Transverse colon (tissue), 4 donors: ENCODE data around the gene C1orf159. TPM values are rescaled to one million over a fixed set of nuclear protein-coding genes. Genes with fewer than 3 reads are reported as not detected.

Experiments used
- DNase-seq: peaks from one replicate; pipeline ENCODE4 v3.0.0-alpha.2; 2019
- H3K27ac ChIP-seq, 4 donors: fragments of 200-600 bp; sonication (generic); 2 replicates each; pipeline ENCODE4 v1.5.1; 2016 to 2018; ENCODE audit warnings: inconsistent platforms in 4 of 4
- H3K27me3 ChIP-seq: fragments of 200-600 bp; sonication (generic); 2 replicates; pipeline ENCODE4 v1.5.1; 2017; ENCODE audit warnings: inconsistent platforms
- H3K36me3 ChIP-seq, 4 donors: fragments of 200-600 bp; sonication (generic); 2 replicates each; pipeline ENCODE4 v1.5.1; 2017 to 2019; ENCODE audit warnings: inconsistent platforms in 4 of 4
- H3K4me1 ChIP-seq, 4 donors: fragments of 200-600 bp; sonication (generic); 2 replicates each; pipeline ENCODE4 v1.5.1; 2017 to 2020; ENCODE audit warnings: inconsistent platforms in 4 of 4
- H3K4me3 ChIP-seq, 4 donors: fragments of 200-600 bp; sonication (generic); 1 replicate in 1 of 4; 2 replicates in 3 of 4; pipeline versions ENCODE4 v1.5.1 to v1.6.1; 2017 to 2019; ENCODE audit warnings: inconsistent platforms in 4 of 4
- H3K9me3 ChIP-seq, 2 donors: fragments of 200-600 bp; sonication (generic); 2 replicates each; pipeline ENCODE4 v1.5.1; 2017 to 2019; ENCODE audit warnings: inconsistent platforms in 2 of 2
- CTCF ChIP-seq, 5 experiments: fragments of 200-600 bp in 3 of 5; fragments of 450-650 bp in 2 of 5; sonication (generic) in 3 of 5; IDR thresholded peaks; 1 replicate in 2 of 5; 2 replicates in 3 of 5; pipeline ENCODE4 v1.5.1; 2016 to 2017; ENCODE audit warnings: antibody characterized with exemption in 5 of 5, inconsistent platforms in 3 of 5, mild to moderate bottlenecking in 2 of 5, moderate library complexity in 1 of 5
- EP300 ChIP-seq: sonication (generic); formaldehyde crosslinking; IDR thresholded peaks from one replicate; pipeline ENCODE4 v1.6.1; 2017; ENCODE audit warnings: antibody characterized with exemption, low read depth
- POLR2A ChIP-seq: fragments of 450-650 bp; IDR thresholded peaks from one replicate; pipeline ENCODE4 v1.6.1; 2016; ENCODE audit warnings: antibody characterized with exemption, mild to moderate bottlenecking, moderate library complexity
- POLR2AphosphoS5 ChIP-seq, 3 donors: sonication (generic); formaldehyde crosslinking; IDR thresholded peaks; one replicate each; pipeline ENCODE4 v1.6.1; 2016; ENCODE audit warnings: antibody characterized with exemption in 3 of 3
- WGBS, 2 donors: methylation state at CpG; one replicate each; pipeline ENCODE4 v1.1.5; 2018; ENCODE audit warnings: low coverage in 1 of 2; 5-methylcytosine and 5-hydroxymethylcytosine counted together
- in situ Hi-C, 4 donors: fragments of 200-750 bp; cut with MboI; loops; one replicate each; pipeline versions ENCODE4 v1.15.0 to v1.15.1; 2017; ENCODE audit warnings: low sequenced_read_pairs in 3 of 4, low pct_ligation_motif_present in 1 of 4, low pct_unique_long_range_greater_than_20kb in 1 of 4
- intact Hi-C: fragments of 100-400 bp; cut with DNase I; formaldehyde crosslinking; loops from one replicate; pipeline ENCODE4 v1.15.1; 2023; ENCODE audit warnings: low total_unique reads
- total RNA-seq, 4 donors: library from RNA; depleted of rRNA; stranded (reverse); fragments of >200 nt; gene quantifications; one replicate each; pipeline ENCODE4 v1.1.0, GENCODE V29; 2016

The C1orf159 gene
- total RNA-seq, 4 donors from 2014 or later = 23.6 to 108 (median 47.3) TPM

- in situ Hi-C loops = no loop called here
- no peak for DNase-seq
- H3K4me1 ChIP-seq = peaks cover 8 to 35% (median 30%) of the 10 kb centered on the region in 4 donors
- intact Hi-C loops = no loop called here
- H3K9me3 ChIP-seq = no peaks in the 10 kb centered on the region
- no peak overlapping the region for H3K4me3 ChIP-seq
- TF ChIP-seq POLR2AphosphoS5 (IDR thresholded peaks at IDR 0.05) (no peak), POLR2A (no peak), CTCF (IDR thresholded peaks at IDR 0.05) (no peak), EP300 (no peak)
- WGBS, 2 donors = 60 to 79% methylated on average over 1 to 17 of the region's 21 CpGs
- peaks cover 41% of the 10 kb centered on the region for H3K27me3 ChIP-seq
- no peak overlapping the region for H3K27ac ChIP-seq
- H3K36me3 ChIP-seq = no peaks in the 10 kb centered on the region
Measured at GRCh38 chr1:1072299-1072848, 43.5 kb downstream of the C1orf159 start.

GRCh38 chr1:1071486-1072298 is 44.2 kb downstream of the C1orf159 start:
- in situ Hi-C loops (no loop called here), intact Hi-C loops (no loop called here)
- TF ChIP-seq POLR2A = no peak
- TF ChIP-seq POLR2AphosphoS5 (IDR thresholded peaks at IDR 0.05) = no peak
- no peak for TF ChIP-seq EP300
- no peak for TF ChIP-seq CTCF (IDR thresholded peaks at IDR 0.05)
- Histone ChIP-seq H3K36me3 (no peaks in the 10 kb centered on the region), H3K9me3 (no peaks in the 10 kb centered on the region), H3K27ac (no peak overlapping the region), H3K27me3 (peaks cover 41% of the 10 kb centered on the region), H3K4me1 (peaks cover 8 to 35% (median 30%) of the 10 kb centered on the region in 4 donors), H3K4me3 (no peak overlapping the region)
- WGBS, 2 donors = 85% methylated on average over 33 of the region's 56 CpGs; no CpG with 5 or more reads in 1 of the 2 donors
- no peak for DNase-seq

GRCh38 chr1:1069711-1070676 is 45.9 kb downstream of the C1orf159 start:
- in situ Hi-C loops = no loop called here
- H3K27ac ChIP-seq = peak overlapping the region in 2 of 4 donors; percentile 84 to 87
- H3K27me3 ChIP-seq = peaks cover 35% of the 10 kb centered on the region
- intact Hi-C loops = no loop called here
- no peak for DNase-seq
- WGBS, 2 donors = 66% methylated on average over 21 of the region's 40 CpGs; no CpG with 5 or more reads in 1 of the 2 donors
- H3K36me3 ChIP-seq = no peaks in the 10 kb centered on the region
- H3K4me1 ChIP-seq = peaks cover 8 to 35% (median 30%) of the 10 kb centered on the region in 4 donors
- no peaks in the 10 kb centered on the region for H3K9me3 ChIP-seq
- no peak for TF ChIP-seq POLR2AphosphoS5 (IDR thresholded peaks at IDR 0.05)
- TF ChIP-seq CTCF (IDR thresholded peaks at IDR 0.05) = no peak
- peak overlapping the region in 2 of 4 donors; percentile 44 to 52 for H3K4me3 ChIP-seq
